Prostate gland (tissue), 2 donors: ENCODE measurements around the gene ITGAV.

Experiments used
- POLR2A ChIP-seq: fragments of 450-650 bp; IDR thresholded peaks from one replicate; pipeline ENCODE4 v1.6.1; 2016; ENCODE audit warnings: antibody characterized with exemption, mild to moderate bottlenecking
- POLR2AphosphoS5 ChIP-seq: sonication (generic); formaldehyde crosslinking; IDR thresholded peaks from one replicate; pipeline ENCODE4 v1.6.1; 2017; ENCODE audit warnings: antibody characterized with exemption
- TF ChIP-seq, protein P1 (sequence below), 4 experiments: fragments of 200-600 bp in 2 of 4; fragments of 450-650 bp in 2 of 4; sonication (generic) in 2 of 4; IDR thresholded peaks; 1 replicate in 3 of 4; 2 replicates in 1 of 4; pipeline ENCODE4 v1.5.1; 2016 to 2019; ENCODE audit warnings: antibody characterized with exemption in 4 of 4, mild to moderate bottlenecking in 2 of 4, moderate library complexity in 2 of 4

DNA sequence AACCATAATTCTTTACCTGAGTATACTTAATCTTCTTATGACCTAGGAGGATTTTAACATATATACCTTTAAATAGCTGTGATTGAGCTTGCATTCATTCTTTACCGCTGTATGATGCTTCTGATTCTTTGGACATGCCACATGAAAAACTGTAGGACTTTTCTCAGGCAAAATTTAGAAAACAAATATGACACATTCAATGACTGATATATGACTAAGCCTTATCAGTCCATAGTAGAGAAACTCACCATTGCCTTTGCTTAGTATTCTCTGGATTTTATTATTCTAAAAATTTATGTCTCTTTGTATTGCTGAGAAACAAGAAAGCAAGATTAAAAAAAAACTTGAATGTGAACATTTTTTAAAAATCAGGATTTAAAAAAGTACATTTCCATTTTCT lies 107.7 kb downstream of the ITGAV start:
- TF ChIP-seq, protein P1, sequence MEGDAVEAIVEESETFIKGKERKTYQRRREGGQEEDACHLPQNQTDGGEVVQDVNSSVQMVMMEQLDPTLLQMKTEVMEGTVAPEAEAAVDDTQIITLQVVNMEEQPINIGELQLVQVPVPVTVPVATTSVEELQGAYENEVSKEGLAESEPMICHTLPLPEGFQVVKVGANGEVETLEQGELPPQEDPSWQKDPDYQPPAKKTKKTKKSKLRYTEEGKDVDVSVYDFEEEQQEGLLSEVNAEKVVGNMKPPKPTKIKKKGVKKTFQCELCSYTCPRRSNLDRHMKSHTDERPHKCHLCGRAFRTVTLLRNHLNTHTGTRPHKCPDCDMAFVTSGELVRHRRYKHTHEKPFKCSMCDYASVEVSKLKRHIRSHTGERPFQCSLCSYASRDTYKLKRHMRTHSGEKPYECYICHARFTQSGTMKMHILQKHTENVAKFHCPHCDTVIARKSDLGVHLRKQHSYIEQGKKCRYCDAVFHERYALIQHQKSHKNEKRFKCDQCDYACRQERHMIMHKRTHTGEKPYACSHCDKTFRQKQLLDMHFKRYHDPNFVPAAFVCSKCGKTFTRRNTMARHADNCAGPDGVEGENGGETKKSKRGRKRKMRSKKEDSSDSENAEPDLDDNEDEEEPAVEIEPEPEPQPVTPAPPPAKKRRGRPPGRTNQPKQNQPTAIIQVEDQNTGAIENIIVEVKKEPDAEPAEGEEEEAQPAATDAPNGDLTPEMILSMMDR (IDR thresholded peaks at IDR 0.05) = no peak
- no peak for TF ChIP-seq POLR2AphosphoS5
- no peak for TF ChIP-seq POLR2A
